ENCODE measurements around the gene TSC22D1. TPM values are rescaled to one million over a fixed set of nuclear protein-coding genes. Genes with fewer than 3 reads are reported as not detected.

TSC22D1 gene
- total RNA-seq, 1 donor from 2014 or later = 70.8 TPM

- no peak overlapping the region for H3K4me3 ChIP-seq (ENCODE audit: low read depth, low read length)
- FAIRE-seq = no peak
- no peak for DNase-seq (ENCODE audit: low read depth)
- H3K27me3 ChIP-seq (ENCODE audit: control insufficient read depth, insufficient read depth, low read length) = no peaks in the 10 kb centered on the region
- H3K36me3 ChIP-seq (ENCODE audit: control insufficient read depth, insufficient read depth, low read length) = no peaks in the 10 kb centered on the region
- TF ChIP-seq CTCF (IDR thresholded peaks at IDR 0.05; ENCODE audit: insufficient read depth, low read length, severe bottlenecking) = no peak
These were observed 16.2 kb upstream of the TSC22D1 start for GRCh38 chr13:44592216-44592847.

GRCh38 chr13:44591316-44591715, 15.2 kb upstream of the TSC22D1 start:
- DNase-seq (ENCODE audit: low read depth) = no peak
- Histone ChIP-seq H3K4me3 (ENCODE audit: low read depth, low read length) (no peak overlapping the region), H3K27me3 (ENCODE audit: control insufficient read depth, insufficient read depth, low read length) (no peaks in the 10 kb centered on the region), H3K36me3 (ENCODE audit: control insufficient read depth, insufficient read depth, low read length) (no peaks in the 10 kb centered on the region)
- TF ChIP-seq CTCF (IDR thresholded peaks at IDR 0.05; ENCODE audit: insufficient read depth, low read length, severe bottlenecking) = no peak
- FAIRE-seq = no peak

GRCh38 chr13:44583137-44583536, 7.0 kb upstream of the TSC22D1 start:
- Histone ChIP-seq H3K4me3 (ENCODE audit: low read depth, low read length) (no peak overlapping the region), H3K36me3 (ENCODE audit: control insufficient read depth, insufficient read depth, low read length) (no peaks in the 10 kb centered on the region), H3K27me3 (ENCODE audit: control insufficient read depth, insufficient read depth, low read length) (no peaks in the 10 kb centered on the region)
- DNase-seq (ENCODE audit: low read depth) (no peak), FAIRE-seq (no peak)
- TF ChIP-seq CTCF (IDR thresholded peaks at IDR 0.05; ENCODE audit: insufficient read depth, low read length, severe bottlenecking) = no peak

GRCh38 chr13:44578067-44578400, 1.9 kb upstream of the TSC22D1 start:
- DNase-seq (ENCODE audit: low read depth) (peak; percentile 17), FAIRE-seq (no peak)
- Histone ChIP-seq H3K4me3 (ENCODE audit: low read depth, low read length) (peak overlapping the region; percentile 89), H3K36me3 (ENCODE audit: control insufficient read depth, insufficient read depth, low read length) (no peaks in the 10 kb centered on the region), H3K27me3 (ENCODE audit: control insufficient read depth, insufficient read depth, low read length) (no peaks in the 10 kb centered on the region)
- TF ChIP-seq CTCF (IDR thresholded peaks at IDR 0.05; ENCODE audit: insufficient read depth, low read length, severe bottlenecking) = no peak

GRCh38 chr13:44577236-44578066, 1.3 kb upstream of the TSC22D1 start:
- DNase-seq (ENCODE audit: low read depth) (peak; percentile 83), FAIRE-seq (no peak)
- Histone ChIP-seq H3K36me3 (ENCODE audit: control insufficient read depth, insufficient read depth, low read length) (no peaks in the 10 kb centered on the region), H3K27me3 (ENCODE audit: control insufficient read depth, insufficient read depth, low read length) (no peaks in the 10 kb centered on the region), H3K4me3 (ENCODE audit: low read depth, low read length) (peak overlapping the region; percentile 89)
- no peak for TF ChIP-seq CTCF (IDR thresholded peaks at IDR 0.05; ENCODE audit: insufficient read depth, low read length, severe bottlenecking)

Data from bronchial epithelial cell (primary cell).